A549 (cell line): Measurements from ENCODE around the gene CACNG7. TPM values are rescaled to one million over a fixed set of nuclear protein-coding genes. Genes with fewer than 3 reads are reported as not detected.

Experiments
- BHLHE40 ChIP-seq: IDR thresholded peaks from 2 replicates; pipeline ENCODE4 v1.6.1; 2012; ENCODE audit warnings: low read depth, low read length, inconsistent platforms
- CBX2 ChIP-seq: fragments of 200-600 bp; sonication (generic); IDR thresholded peaks from 2 replicates; pipeline ENCODE4 v1.6.1; 2016; ENCODE audit warnings: low read depth, mild to moderate bottlenecking, borderline replicate concordance
- CBX8 ChIP-seq: fragments of 200-600 bp; sonication (generic); IDR thresholded peaks from 2 replicates; pipeline ENCODE4 v1.6.1; 2016
- CHD4 ChIP-seq: fragments of 200-600 bp; sonication (generic); IDR thresholded peaks from 2 replicates; pipeline ENCODE4 v1.6.1; 2016; ENCODE audit warnings: antibody characterized with exemption, mild to moderate bottlenecking, borderline replicate concordance
- EHF ChIP-seq: fragments of 250-450 bp; sonication (Bioruptor Pico); IDR thresholded peaks from 2 replicates; pipeline ENCODE4 v1.5.0; 2020; ENCODE audit warnings: mild to moderate bottlenecking
- EHMT2 ChIP-seq: fragments of 200-600 bp; sonication (generic); IDR thresholded peaks from 2 replicates; pipeline ENCODE4 v1.6.1; 2016; ENCODE audit warnings: antibody characterized with exemption, low read depth, mild to moderate bottlenecking, moderate library complexity
- EP300 ChIP-seq, 2 experiments: fragments of >200 bp; sonication (Bioruptor Twin); formaldehyde crosslinking; IDR thresholded peaks; 2 replicates in 1 of 2; 3 replicates in 1 of 2; pipeline ENCODE4 v1.6.1; 2016 to 2017
- FOSL2 ChIP-seq, 2 experiments: fragments of 450-650 bp in 1 of 2; fragments of >200 bp in 1 of 2; sonication (Bioruptor Twin) in 1 of 2; formaldehyde crosslinking; IDR thresholded peaks; 2 replicates each; pipeline versions ENCODE4 v1.5.0 to v1.6.1; 2016 to 2020; ENCODE audit warnings: mild to moderate bottlenecking in 1 of 2, moderate library complexity in 1 of 2
- FOXS1 ChIP-seq: fragments of 250-450 bp; sonication (Bioruptor Pico); IDR thresholded peaks from 2 replicates; pipeline ENCODE4 v1.5.0; 2020; ENCODE audit warnings: mild to moderate bottlenecking, moderate library complexity
- GATA3 ChIP-seq: IDR thresholded peaks from 2 replicates; pipeline ENCODE4 v1.6.1; 2012; ENCODE audit warnings: borderline replicate concordance
- HDAC2 ChIP-seq: fragments of 200-600 bp; sonication (generic); IDR thresholded peaks from 2 replicates; pipeline ENCODE4 v1.6.1; 2016
- HEYL ChIP-seq: fragments of 250-450 bp; sonication (Bioruptor Pico); IDR thresholded peaks from 2 replicates; pipeline ENCODE4 v1.8.0; 2021; ENCODE audit warnings: mild to moderate bottlenecking, moderate library complexity
- JUN ChIP-seq, 2 experiments: fragments of >200 bp; sonication (Bioruptor Twin); formaldehyde crosslinking; IDR thresholded peaks; 2 replicates in 1 of 2; 3 replicates in 1 of 2; pipeline ENCODE4 v1.6.1; 2016 to 2017
- JUNB ChIP-seq: fragments of >200 bp; sonication (Bioruptor Twin); formaldehyde crosslinking; IDR thresholded peaks from 2 replicates; pipeline ENCODE4 v1.6.1; 2016
- MAZ ChIP-seq: fragments of 150-350 bp; IDR thresholded peaks from 2 replicates; pipeline ENCODE4 v1.6.1; 2014; ENCODE audit warnings: antibody characterized with exemption, low read depth, low read length, borderline replicate concordance
- MYC ChIP-seq: IDR thresholded peaks from 2 replicates; pipeline ENCODE4 v1.6.1; 2012; ENCODE audit warnings: mild to moderate bottlenecking, inconsistent platforms, low read length, improper control_type of control experiment, borderline replicate concordance
- NPAS2 ChIP-seq: fragments of 250-450 bp; sonication (Bioruptor Pico); IDR thresholded peaks from 2 replicates; pipeline ENCODE4 v1.8.0; 2022; ENCODE audit warnings: mild to moderate bottlenecking, moderate library complexity, borderline replicate concordance
- NR3C1 ChIP-seq: fragments of >200 bp; sonication (Bioruptor Twin); formaldehyde crosslinking; IDR thresholded peaks from 3 replicates; pipeline ENCODE4 v1.6.1; 2017
- PHF8 ChIP-seq: fragments of 200-600 bp; sonication (generic); IDR thresholded peaks from 2 replicates; pipeline ENCODE4 v1.6.1; 2016; ENCODE audit warnings: low read depth, mild to moderate bottlenecking, antibody characterized with exemption, moderate library complexity, borderline replicate concordance
- POLR2A ChIP-seq: IDR thresholded peaks from 2 replicates; pipeline ENCODE4 v1.6.1; 2012; ENCODE audit warnings: mild to moderate bottlenecking, low read length
- RAD21 ChIP-seq, 2 experiments: fragments of >200 bp in 1 of 2; sonication (Bioruptor Twin) in 1 of 2; formaldehyde crosslinking in 1 of 2; IDR thresholded peaks in 1 of 2; conservative IDR thresholded peaks in 1 of 2; 2 replicates in 1 of 2; 3 replicates in 1 of 2; pipeline ENCODE4 v1.6.1; 2012 to 2018; ENCODE audit warnings: inconsistent platforms in 1 of 2
- RCOR1 ChIP-seq: fragments of 150-350 bp; IDR thresholded peaks from 2 replicates; pipeline ENCODE4 v1.6.1; 2014; ENCODE audit warnings: antibody characterized with exemption, low read length, low read depth
- RNF2 ChIP-seq: fragments of 200-600 bp; sonication (generic); IDR thresholded peaks from 2 replicates; pipeline ENCODE4 v1.6.1; 2016; ENCODE audit warnings: low read depth, mild to moderate bottlenecking, antibody characterized with exemption, moderate library complexity, borderline replicate concordance
- SMC3 ChIP-seq: fragments of >200 bp; sonication (Bioruptor Twin); formaldehyde crosslinking; IDR thresholded peaks from 3 replicates; pipeline ENCODE4 v1.6.1; 2018; ENCODE audit warnings: inconsistent platforms
- SREBF2 ChIP-seq: fragments of 450-650 bp; IDR thresholded peaks from 2 replicates; pipeline ENCODE4 v1.6.1; 2014; ENCODE audit warnings: mild to moderate bottlenecking, moderate library complexity
- TFCP2L1 ChIP-seq: fragments of 250-450 bp; sonication (Bioruptor Pico); IDR thresholded peaks from 2 replicates; pipeline ENCODE4 v1.5.0; 2021; ENCODE audit warnings: mild to moderate bottlenecking
- ZC3H11A ChIP-seq: fragments of 450-650 bp; IDR thresholded peaks from 2 replicates; pipeline ENCODE4 v1.6.1; 2014; ENCODE audit warnings: antibody characterized with exemption, mild to moderate bottlenecking
- ZNF302 ChIP-seq: fragments of 250-450 bp; sonication (Bioruptor Pico); IDR thresholded peaks from 2 replicates; pipeline ENCODE4 v1.9.0; 2021; ENCODE audit warnings: inconsistent platforms, mild to moderate bottlenecking, moderate library complexity
- ZSCAN20 ChIP-seq: fragments of 250-450 bp; sonication (Bioruptor Pico); IDR thresholded peaks from 2 replicates; pipeline ENCODE4 v1.8.0; 2022; ENCODE audit warnings: mild to moderate bottlenecking, moderate library complexity
- polyA plus RNA-seq, 4 experiments: library from polyadenylated mRNA; depleted of rRNA in 3 of 4; stranded (reverse); fragments of >200 nt; fragmentation: RNase III in 1 of 4; extraction: RNeasy Plus Mini Kit Qiagen cat#74134 plus additional on column Dnase treatment in 1 of 4; gene quantifications; 2 replicates in 3 of 4; 3 replicates in 1 of 4; pipeline ENCODE4 v1.2.3, GENCODE V29; 2011 to 2017
- TF ChIP-seq, protein P1 (sequence below): fragments of >200 bp; sonication (Bioruptor Twin); formaldehyde crosslinking; IDR thresholded peaks from 2 replicates; pipeline ENCODE4 v1.6.1; 2016
- TF ChIP-seq, protein P2 (sequence below): fragments of 450-650 bp; IDR thresholded peaks from 2 replicates; pipeline ENCODE4 v1.6.1; 2014; ENCODE audit warnings: antibody characterized with exemption
- TF ChIP-seq, protein P3 (sequence below): IDR thresholded peaks from 2 replicates; pipeline ENCODE4 v1.6.1; 2012
- TF ChIP-seq, protein P4 (sequence below): IDR thresholded peaks from 2 replicates; pipeline ENCODE4 v1.6.1; 2012; ENCODE audit warnings: low read depth, borderline replicate concordance
- TF ChIP-seq, protein P5 (sequence below): fragments of >200 bp; sonication (Bioruptor Twin); formaldehyde crosslinking; IDR thresholded peaks from 3 replicates; pipeline ENCODE4 v1.5.1; 2016
- TF ChIP-seq, protein P6 (sequence below): fragments of 150-350 bp; IDR thresholded peaks from 2 replicates; pipeline ENCODE4 v1.6.1; 2014; ENCODE audit warnings: low read depth, mild to moderate bottlenecking, low read length
- TF ChIP-seq, protein P7 (sequence below): fragments of >200 bp; sonication (Bioruptor Twin); formaldehyde crosslinking; IDR thresholded peaks from 3 replicates; pipeline ENCODE4 v1.6.1; 2016

CACNG7 gene
- polyA plus RNA-seq, 2 of the 4 experiments (the other 2 are of a cell fraction) = 7.6 to 11.5 TPM

DNA sequence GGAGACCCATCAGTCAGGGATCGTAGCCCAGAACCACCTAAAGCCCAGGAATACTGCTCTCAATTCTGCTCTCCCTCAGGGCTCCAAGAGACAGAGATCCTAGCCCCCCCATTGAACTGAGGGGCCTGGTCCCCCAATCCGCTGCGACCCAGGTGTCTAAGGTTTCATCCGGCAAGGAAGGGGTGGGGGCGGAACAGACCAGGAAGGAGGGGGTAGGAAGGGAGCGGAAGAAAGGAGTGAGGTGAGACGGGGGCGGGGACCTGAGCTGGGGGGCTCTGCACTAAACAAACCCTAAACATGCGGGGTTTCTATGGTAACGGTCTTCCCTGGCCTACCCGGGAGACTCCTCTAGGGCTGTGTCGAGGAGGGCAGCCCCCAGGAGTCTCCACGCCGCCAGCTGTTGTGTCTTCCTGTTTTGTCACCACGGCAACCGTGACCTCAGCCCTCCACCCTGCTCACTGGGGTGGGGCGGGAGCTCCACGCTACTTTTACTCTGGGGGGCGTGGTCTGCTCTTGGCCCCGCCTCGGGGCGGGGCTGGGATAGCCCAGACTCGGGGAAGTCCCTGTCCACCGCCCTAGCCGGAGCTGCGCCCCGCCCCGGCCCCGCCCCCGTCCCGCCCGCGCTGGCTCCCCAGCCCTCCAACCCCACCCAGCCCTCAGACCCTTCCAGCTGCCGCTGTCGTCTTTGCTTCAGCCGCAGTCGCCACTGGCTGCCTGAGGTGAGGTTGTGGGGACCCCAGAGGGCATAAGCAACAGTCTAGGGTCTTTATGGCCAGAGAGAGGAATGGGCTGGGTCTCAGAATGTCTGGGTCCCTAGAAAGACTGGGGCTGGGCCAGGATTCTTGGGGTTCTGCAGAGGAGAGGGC is 41.6 kb upstream of the CACNG7 start, which contains the start of gene MYADM (continued):
- TF ChIP-seq FOSL2 (IDR thresholded peaks at IDR 0.05) (no peak), FOSL2 (CRISPR knock-in tag; IDR thresholded peaks at IDR 0.05) (no peak; the same call in 1 of the 2 replicates), CBX8 (no peak), HEYL (CRISPR knock-in tag) (no peak), SREBF2 (no peak), BHLHE40 (no peak), PHF8 (peak; percentile 17; the same call in 1 of the 2 replicates), FOXS1 (CRISPR knock-in tag) (no peak), JUNB (no peak), CBX2 (no peak), RCOR1 (no peak), EHMT2 (no peak), ZC3H11A (no peak), HDAC2 (no peak), NPAS2 (CRISPR knock-in tag) (no peak), ZNF302 (CRISPR knock-in tag) (no peak), JUN (IDR thresholded peaks at IDR 0.05) (peak in 1 of 2 experiments; percentile 69; a peak in 4 of 5 replicates), EHF (CRISPR knock-in tag) (peak; percentile 34; the same call in 1 of the 2 replicates), TFCP2L1 (CRISPR knock-in tag) (peak; percentile 96), POLR2A (peak; percentile 66), MYC (peak; percentile 91), RAD21 (conservative IDR thresholded peaks at IDR 0.05 in 1 of 2, IDR thresholded peaks at IDR 0.05 in 1 of 2) (no peak), MAZ (peak; percentile 97), SMC3 (no peak), GATA3 (peak; percentile 75), RNF2 (no peak), CHD4 (no peak), NR3C1 (no peak), EP300 (IDR thresholded peaks at IDR 0.05) (peak in 1 of 2 experiments; percentile 57; a peak in 1 of 5 replicates), ZSCAN20 (CRISPR knock-in tag) (no peak)
- TF ChIP-seq, protein P1, sequence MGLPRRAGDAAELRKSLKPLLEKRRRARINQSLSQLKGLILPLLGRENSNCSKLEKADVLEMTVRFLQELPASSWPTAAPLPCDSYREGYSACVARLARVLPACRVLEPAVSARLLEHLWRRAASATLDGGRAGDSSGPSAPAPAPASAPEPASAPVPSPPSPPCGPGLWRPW = no peak
- TF ChIP-seq, protein P2, sequence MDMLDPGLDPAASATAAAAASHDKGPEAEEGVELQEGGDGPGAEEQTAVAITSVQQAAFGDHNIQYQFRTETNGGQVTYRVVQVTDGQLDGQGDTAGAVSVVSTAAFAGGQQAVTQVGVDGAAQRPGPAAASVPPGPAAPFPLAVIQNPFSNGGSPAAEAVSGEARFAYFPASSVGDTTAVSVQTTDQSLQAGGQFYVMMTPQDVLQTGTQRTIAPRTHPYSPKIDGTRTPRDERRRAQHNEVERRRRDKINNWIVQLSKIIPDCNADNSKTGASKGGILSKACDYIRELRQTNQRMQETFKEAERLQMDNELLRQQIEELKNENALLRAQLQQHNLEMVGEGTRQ = no peak
- TF ChIP-seq, protein P3, sequence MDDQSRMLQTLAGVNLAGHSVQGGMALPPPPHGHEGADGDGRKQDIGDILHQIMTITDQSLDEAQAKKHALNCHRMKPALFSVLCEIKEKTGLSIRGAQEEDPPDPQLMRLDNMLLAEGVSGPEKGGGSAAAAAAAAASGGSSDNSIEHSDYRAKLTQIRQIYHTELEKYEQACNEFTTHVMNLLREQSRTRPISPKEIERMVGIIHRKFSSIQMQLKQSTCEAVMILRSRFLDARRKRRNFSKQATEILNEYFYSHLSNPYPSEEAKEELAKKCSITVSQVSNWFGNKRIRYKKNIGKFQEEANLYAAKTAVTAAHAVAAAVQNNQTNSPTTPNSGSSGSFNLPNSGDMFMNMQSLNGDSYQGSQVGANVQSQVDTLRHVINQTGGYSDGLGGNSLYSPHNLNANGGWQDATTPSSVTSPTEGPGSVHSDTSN = peak; percentile 91
- TF ChIP-seq, protein P4, sequence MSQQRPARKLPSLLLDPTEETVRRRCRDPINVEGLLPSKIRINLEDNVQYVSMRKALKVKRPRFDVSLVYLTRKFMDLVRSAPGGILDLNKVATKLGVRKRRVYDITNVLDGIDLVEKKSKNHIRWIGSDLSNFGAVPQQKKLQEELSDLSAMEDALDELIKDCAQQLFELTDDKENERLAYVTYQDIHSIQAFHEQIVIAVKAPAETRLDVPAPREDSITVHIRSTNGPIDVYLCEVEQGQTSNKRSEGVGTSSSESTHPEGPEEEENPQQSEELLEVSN = no peak
- TF ChIP-seq, protein P5, sequence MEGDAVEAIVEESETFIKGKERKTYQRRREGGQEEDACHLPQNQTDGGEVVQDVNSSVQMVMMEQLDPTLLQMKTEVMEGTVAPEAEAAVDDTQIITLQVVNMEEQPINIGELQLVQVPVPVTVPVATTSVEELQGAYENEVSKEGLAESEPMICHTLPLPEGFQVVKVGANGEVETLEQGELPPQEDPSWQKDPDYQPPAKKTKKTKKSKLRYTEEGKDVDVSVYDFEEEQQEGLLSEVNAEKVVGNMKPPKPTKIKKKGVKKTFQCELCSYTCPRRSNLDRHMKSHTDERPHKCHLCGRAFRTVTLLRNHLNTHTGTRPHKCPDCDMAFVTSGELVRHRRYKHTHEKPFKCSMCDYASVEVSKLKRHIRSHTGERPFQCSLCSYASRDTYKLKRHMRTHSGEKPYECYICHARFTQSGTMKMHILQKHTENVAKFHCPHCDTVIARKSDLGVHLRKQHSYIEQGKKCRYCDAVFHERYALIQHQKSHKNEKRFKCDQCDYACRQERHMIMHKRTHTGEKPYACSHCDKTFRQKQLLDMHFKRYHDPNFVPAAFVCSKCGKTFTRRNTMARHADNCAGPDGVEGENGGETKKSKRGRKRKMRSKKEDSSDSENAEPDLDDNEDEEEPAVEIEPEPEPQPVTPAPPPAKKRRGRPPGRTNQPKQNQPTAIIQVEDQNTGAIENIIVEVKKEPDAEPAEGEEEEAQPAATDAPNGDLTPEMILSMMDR = no peak
- TF ChIP-seq, protein P6, sequence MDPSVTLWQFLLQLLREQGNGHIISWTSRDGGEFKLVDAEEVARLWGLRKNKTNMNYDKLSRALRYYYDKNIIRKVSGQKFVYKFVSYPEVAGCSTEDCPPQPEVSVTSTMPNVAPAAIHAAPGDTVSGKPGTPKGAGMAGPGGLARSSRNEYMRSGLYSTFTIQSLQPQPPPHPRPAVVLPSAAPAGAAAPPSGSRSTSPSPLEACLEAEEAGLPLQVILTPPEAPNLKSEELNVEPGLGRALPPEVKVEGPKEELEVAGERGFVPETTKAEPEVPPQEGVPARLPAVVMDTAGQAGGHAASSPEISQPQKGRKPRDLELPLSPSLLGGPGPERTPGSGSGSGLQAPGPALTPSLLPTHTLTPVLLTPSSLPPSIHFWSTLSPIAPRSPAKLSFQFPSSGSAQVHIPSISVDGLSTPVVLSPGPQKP = no peak
- TF ChIP-seq, protein P7, sequence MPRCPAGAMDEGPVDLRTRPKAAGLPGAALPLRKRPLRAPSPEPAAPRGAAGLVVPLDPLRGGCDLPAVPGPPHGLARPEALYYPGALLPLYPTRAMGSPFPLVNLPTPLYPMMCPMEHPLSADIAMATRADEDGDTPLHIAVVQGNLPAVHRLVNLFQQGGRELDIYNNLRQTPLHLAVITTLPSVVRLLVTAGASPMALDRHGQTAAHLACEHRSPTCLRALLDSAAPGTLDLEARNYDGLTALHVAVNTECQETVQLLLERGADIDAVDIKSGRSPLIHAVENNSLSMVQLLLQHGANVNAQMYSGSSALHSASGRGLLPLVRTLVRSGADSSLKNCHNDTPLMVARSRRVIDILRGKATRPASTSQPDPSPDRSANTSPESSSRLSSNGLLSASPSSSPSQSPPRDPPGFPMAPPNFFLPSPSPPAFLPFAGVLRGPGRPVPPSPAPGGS = peak; percentile 69; the same call in 2 of the 3 replicates
